Fibroblast of lung (primary cell): ENCODE measurements around the gene PHB1. TPM values are rescaled to one million over a fixed set of nuclear protein-coding genes. Genes with fewer than 3 reads are reported as not detected.

Source experiments
- DNase-seq, 2 donors: peaks; one replicate each; pipeline versions ENCODE4 v3.0.0 to v3.0.0-alpha.2; 2010; ENCODE audit warnings: low read depth in 2 of 2
- H2AFZ ChIP-seq: 2 replicates; pipeline ENCODE4 v1.5.1; 2012; ENCODE audit warnings: low read length, control low read depth, inconsistent platforms
- H3K27ac ChIP-seq: 2 replicates; pipeline ENCODE4 v1.5.1; 2011; ENCODE audit warnings: low read length, control low read depth; ENCODE audit not compliant: insufficient read depth
- H3K27me3 ChIP-seq: 2 replicates; pipeline ENCODE4 v1.5.1; 2011; ENCODE audit warnings: mild to moderate bottlenecking, low read length; ENCODE audit not compliant: control insufficient read depth, insufficient read depth
- H3K36me3 ChIP-seq: 2 replicates; pipeline ENCODE4 v1.5.1; 2011; ENCODE audit warnings: low read length; ENCODE audit not compliant: control insufficient read depth, insufficient read depth
- H3K4me1 ChIP-seq: 2 replicates; pipeline ENCODE4 v1.5.1; 2011; ENCODE audit warnings: low read length; ENCODE audit not compliant: control insufficient read depth, insufficient read depth; ENCODE audit errors: extremely low read depth
- H3K4me2 ChIP-seq: 2 replicates; pipeline ENCODE4 v1.5.1; 2011; ENCODE audit warnings: low read length, control low read depth; ENCODE audit not compliant: insufficient read depth; ENCODE audit errors: extremely low read depth
- H3K4me3 ChIP-seq, 4 experiments: fragments of 200-600 bp in 1 of 4; sonication (generic) in 1 of 4; replicated peaks in 1 of 4; 2 replicates each; pipeline ENCODE4 v1.5.1; 2011 to 2016; ENCODE audit warnings: low read length in 4 of 4, low read depth in 3 of 4, mild to moderate bottlenecking in 3 of 4, control low read depth in 2 of 4, inconsistent platforms in 1 of 4, mixed read lengths in 1 of 4; ENCODE audit not compliant: insufficient read depth in 1 of 4; ENCODE audit errors: control extremely low read depth in 1 of 4
- H3K79me2 ChIP-seq: 2 replicates; pipeline ENCODE4 v1.5.1; 2012; ENCODE audit warnings: mild to moderate bottlenecking, low read length, inconsistent platforms; ENCODE audit not compliant: control insufficient read depth, insufficient read depth
- H3K9ac ChIP-seq: 2 replicates; pipeline ENCODE4 v1.5.1; 2011; ENCODE audit warnings: mild to moderate bottlenecking, low read length, control low read depth; ENCODE audit not compliant: insufficient read depth
- H3K9me3 ChIP-seq: 2 replicates; pipeline ENCODE4 v1.5.1; 2012; ENCODE audit warnings: low read depth, low read length; ENCODE audit not compliant: control insufficient read depth, insufficient read depth
- H4K20me1 ChIP-seq: 2 replicates; pipeline ENCODE4 v1.5.1; 2011; ENCODE audit warnings: low read length; ENCODE audit not compliant: control insufficient read depth, insufficient read depth; ENCODE audit errors: extremely low read depth
- EZH2 ChIP-seq: IDR thresholded peaks from 2 replicates; pipeline ENCODE4 v1.5.1; 2012; ENCODE audit warnings: low read length, control low read depth, mild to moderate bottlenecking; ENCODE audit errors: missing control alignments
- polyA plus RNA-seq, 2 donors: library from polyadenylated mRNA; depleted of rRNA in 1 of 2; stranded (reverse) in 1 of 2; unstranded in 1 of 2; fragments of >200 nt; gene quantifications; 2 replicates each; pipeline ENCODE4 v1.2.1, GENCODE V29; 2011 to 2012; ENCODE audit warnings: missing spikeins in 1 of 2
- total RNA-seq: library from RNA; depleted of rRNA; stranded (reverse); fragments of >200 nt; gene quantifications from 2 replicates; pipeline ENCODE4 v1.2.1, GENCODE V29; 2014
- TF ChIP-seq, protein P1 (sequence below), 2 donors: IDR thresholded peaks in 1 of 2; conservative IDR thresholded peaks in 1 of 2; 1 replicate in 1 of 2; 2 replicates in 1 of 2; pipeline ENCODE4 v1.5.1; 2011 to 2012; ENCODE audit warnings: low read length in 2 of 2, control low read depth in 1 of 2, inconsistent platforms in 1 of 2, low read depth in 1 of 2, mild to moderate bottlenecking in 1 of 2

PHB1 gene
- total and polyA plus RNA-seq, 2 donors (not counting 1 experiment from before 2014, with no cell fraction given) = 99.6 to 163 TPM

DNA sequence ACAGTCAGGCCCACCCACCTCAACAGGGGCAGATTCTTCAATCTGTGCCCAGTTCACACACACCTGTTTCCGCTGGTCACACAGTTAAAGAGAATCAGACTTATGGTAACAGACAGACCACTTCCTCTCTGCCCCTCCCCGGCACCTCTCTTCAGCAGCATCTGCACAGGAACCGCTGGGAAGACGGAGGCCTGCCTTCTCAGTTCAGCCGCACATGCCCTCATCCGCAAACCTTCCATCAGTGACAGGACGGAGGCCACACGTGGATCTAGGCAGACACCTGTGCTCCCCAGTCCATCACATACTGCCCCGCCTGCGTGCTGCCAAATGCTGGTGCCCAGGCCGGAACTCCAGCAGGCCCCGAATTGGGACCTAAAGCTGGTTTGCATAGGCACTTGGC lies 10.3 kb downstream of the PHB1 start:
- TF ChIP-seq, protein P1, sequence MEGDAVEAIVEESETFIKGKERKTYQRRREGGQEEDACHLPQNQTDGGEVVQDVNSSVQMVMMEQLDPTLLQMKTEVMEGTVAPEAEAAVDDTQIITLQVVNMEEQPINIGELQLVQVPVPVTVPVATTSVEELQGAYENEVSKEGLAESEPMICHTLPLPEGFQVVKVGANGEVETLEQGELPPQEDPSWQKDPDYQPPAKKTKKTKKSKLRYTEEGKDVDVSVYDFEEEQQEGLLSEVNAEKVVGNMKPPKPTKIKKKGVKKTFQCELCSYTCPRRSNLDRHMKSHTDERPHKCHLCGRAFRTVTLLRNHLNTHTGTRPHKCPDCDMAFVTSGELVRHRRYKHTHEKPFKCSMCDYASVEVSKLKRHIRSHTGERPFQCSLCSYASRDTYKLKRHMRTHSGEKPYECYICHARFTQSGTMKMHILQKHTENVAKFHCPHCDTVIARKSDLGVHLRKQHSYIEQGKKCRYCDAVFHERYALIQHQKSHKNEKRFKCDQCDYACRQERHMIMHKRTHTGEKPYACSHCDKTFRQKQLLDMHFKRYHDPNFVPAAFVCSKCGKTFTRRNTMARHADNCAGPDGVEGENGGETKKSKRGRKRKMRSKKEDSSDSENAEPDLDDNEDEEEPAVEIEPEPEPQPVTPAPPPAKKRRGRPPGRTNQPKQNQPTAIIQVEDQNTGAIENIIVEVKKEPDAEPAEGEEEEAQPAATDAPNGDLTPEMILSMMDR (conservative IDR thresholded peaks at IDR 0.05 in 1 of 2, IDR thresholded peaks at IDR 0.05 in 1 of 2; ENCODE audit: low read depth in 1 of 2, low read length in 2 of 2) = no peak
- no peak for TF ChIP-seq EZH2
- Histone ChIP-seq H4K20me1 (no peaks in the 10 kb centered on the region), H3K9ac (no peak overlapping the region), H3K9me3 (no peaks in the 10 kb centered on the region), H3K79me2 (no peaks in the 10 kb centered on the region), H2AFZ (no peak overlapping the region), H3K4me1 (peaks cover 5% of the 10 kb centered on the region), H3K27ac (no peak overlapping the region), H3K4me3 (no peak overlapping the region), H3K4me2 (no peak overlapping the region), H3K27me3 (no peaks in the 10 kb centered on the region), H3K36me3 (peaks cover 26% of the 10 kb centered on the region)
- DNase-seq = no peak

DNA sequence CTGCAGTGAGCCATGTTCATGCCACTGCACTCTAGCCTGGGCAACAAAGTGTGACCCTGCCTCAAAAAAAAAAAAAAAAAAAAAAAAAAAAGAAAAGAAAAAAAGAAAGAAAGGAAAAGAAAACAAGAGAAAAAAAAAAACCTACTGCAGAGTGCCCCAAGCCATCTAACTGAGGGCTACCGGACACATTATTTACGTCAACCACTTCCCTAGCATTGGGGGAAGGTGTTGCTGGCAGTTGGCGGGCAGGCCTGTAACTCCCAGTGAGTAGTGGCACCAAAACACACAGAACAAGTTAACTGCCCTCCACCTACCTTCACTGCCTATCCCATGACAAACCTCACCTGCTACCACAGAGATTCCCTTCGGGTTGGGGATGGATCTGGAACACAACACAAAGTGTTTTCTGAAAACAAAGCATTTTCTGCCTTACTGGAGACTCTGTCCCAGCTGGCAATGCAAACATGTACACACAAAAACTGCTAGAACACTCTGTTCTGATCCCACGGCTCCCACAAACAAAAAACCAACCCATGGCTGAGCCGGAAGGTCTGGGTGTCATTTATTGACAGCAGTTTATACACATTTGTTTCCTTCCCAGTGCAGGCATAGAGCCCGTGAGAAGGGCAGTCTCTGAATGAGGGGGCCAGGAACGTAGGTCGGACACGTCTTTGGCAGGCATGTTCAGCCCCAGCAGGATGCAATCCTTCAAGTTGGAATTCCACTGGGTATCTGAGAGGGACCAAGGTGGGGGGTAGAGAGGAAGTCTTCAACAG lies 11.0 kb downstream of the PHB1 start:
- Histone ChIP-seq H3K79me2 (no peaks in the 10 kb centered on the region), H3K4me1 (peaks cover 5% of the 10 kb centered on the region), H3K27me3 (no peaks in the 10 kb centered on the region), H4K20me1 (no peaks in the 10 kb centered on the region), H3K9ac (no peak overlapping the region), H3K9me3 (no peaks in the 10 kb centered on the region), H2AFZ (no peak overlapping the region), H3K4me2 (no peak overlapping the region), H3K27ac (no peak overlapping the region), H3K4me3 (no peak overlapping the region), H3K36me3 (peaks cover 21% of the 10 kb centered on the region)
- no peak for DNase-seq
- TF ChIP-seq, protein P1 (conservative IDR thresholded peaks at IDR 0.05 in 1 of 2, IDR thresholded peaks at IDR 0.05 in 1 of 2; ENCODE audit: low read depth in 1 of 2, low read length in 2 of 2) = no peak
- TF ChIP-seq EZH2 = no peak

DNA sequence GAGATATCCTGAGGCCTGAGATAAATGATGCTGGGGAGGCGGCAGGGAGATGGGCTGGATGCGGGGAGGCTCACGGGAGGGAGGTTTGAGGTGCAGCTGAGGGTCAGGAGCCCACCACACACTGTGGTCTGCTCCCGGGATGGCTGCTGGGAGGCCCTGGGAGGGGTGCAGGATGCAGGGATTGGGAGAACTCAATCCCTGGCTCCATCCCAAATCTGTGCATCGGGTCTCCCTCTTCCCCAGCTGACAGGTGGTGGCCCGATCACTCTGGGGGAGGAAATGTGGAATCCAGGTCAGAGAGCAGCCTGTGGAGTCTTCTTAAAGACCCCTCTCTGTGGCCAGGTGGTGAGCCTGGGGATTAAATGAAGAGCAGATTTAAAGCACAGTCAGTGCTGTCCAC lies 12.0 kb downstream of the PHB1 start:
- Histone ChIP-seq H3K27me3 (peaks cover 1% of the 10 kb centered on the region), H2AFZ (no peak overlapping the region), H3K79me2 (no peaks in the 10 kb centered on the region), H3K9me3 (no peaks in the 10 kb centered on the region), H4K20me1 (no peaks in the 10 kb centered on the region), H3K4me1 (no peaks in the 10 kb centered on the region), H3K27ac (no peak overlapping the region), H3K36me3 (peaks cover 15% of the 10 kb centered on the region), H3K9ac (no peak overlapping the region), H3K4me3 (no peak overlapping the region), H3K4me2 (no peak overlapping the region)
- TF ChIP-seq EZH2 = no peak
- TF ChIP-seq, protein P1 (conservative IDR thresholded peaks at IDR 0.05 in 1 of 2, IDR thresholded peaks at IDR 0.05 in 1 of 2; ENCODE audit: low read depth in 1 of 2, low read length in 2 of 2) = no peak
- DNase-seq = no peak
